HepG2 (cell line): ENCODE results near the gene GAS2L1.

Experiments used
- ATF1 ChIP-seq: IDR thresholded peaks from 2 replicates; pipeline ENCODE4 v1.6.1; 2016; ENCODE audit warnings: mild to moderate bottlenecking, control low read depth
- NFYB ChIP-seq: sonication (generic); formaldehyde crosslinking; IDR thresholded peaks from 2 replicates; pipeline ENCODE4 v1.4.0; 2020; ENCODE audit warnings: missing genetic modification reagents
- TF ChIP-seq, protein P1 (sequence below): sonication (generic); formaldehyde crosslinking; IDR thresholded peaks from 2 replicates; pipeline ENCODE4 v1.5.0; 2020; ENCODE audit warnings: missing genetic modification reagents, mild to moderate bottlenecking, borderline replicate concordance

DNA sequence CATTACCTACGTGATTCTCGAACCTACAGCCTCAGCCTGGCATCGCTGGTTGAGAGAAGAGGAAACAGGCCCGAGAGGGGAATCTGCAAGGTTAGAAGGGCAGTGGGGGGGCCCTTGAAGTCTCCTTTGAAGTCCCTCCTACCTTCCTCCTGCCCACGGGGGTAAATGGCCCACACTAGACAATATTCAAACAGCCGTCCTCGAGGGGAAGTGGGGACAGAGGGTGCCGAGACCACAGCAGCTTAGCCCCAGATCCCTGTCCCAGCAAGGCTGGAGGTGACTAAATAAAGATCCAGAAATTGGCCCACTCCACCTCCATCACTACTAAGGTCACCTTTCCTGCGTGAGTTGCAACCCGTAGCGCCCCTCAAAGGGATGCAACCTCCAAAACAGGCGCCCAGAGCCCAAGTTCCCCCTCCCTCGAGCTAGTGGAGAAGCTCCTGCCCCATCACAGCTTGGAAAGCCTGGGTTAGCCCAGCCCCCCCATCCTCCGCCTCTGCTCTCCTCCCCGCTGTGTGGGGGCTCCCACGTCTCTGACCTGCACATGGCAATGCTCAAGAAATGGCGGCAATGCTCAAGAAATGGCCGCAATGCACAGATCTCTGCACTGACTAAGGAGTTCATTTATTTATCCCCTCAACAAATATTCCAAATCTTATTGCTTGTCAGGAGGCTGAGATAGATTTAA, 9.8 kb downstream of the GAS2L1 start:
- TF ChIP-seq, protein P1, sequence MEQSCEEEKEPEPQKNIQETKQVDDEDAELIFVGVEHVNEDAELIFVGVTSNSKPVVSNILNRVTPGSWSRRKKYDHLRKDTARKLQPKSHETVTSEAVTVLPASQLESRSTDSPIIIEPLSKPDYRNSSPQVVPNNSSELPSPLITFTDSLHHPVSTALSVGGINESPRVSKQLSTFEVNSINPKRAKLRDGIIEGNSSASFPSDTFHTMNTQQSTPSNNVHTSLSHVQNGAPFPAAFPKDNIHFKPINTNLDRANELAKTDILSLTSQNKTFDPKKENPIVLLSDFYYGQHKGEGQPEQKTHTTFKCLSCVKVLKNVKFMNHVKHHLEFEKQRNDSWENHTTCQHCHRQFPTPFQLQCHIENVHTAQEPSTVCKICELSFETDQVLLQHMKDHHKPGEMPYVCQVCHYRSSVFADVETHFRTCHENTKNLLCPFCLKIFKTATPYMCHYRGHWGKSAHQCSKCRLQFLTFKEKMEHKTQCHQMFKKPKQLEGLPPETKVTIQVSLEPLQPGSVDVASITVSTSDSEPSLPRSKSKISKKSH (CRISPR knock-in tag), result no peak
- TF ChIP-seq ATF1 (CRISPR knock-in tag) (no peak), NFYB (no peak)
